Measurements from ENCODE around the gene SERPINC1. TPM values are rescaled to one million over a fixed set of nuclear protein-coding genes. Genes with fewer than 3 reads are reported as not detected.

The SERPINC1 gene
- total and polyA plus RNA-seq, 10 of the 15 experiments (the other 5 are each of a cell fraction or from before 2014, with no cell fraction given): 0.11 to 0.44 TPM; not detected in 8

DNA sequence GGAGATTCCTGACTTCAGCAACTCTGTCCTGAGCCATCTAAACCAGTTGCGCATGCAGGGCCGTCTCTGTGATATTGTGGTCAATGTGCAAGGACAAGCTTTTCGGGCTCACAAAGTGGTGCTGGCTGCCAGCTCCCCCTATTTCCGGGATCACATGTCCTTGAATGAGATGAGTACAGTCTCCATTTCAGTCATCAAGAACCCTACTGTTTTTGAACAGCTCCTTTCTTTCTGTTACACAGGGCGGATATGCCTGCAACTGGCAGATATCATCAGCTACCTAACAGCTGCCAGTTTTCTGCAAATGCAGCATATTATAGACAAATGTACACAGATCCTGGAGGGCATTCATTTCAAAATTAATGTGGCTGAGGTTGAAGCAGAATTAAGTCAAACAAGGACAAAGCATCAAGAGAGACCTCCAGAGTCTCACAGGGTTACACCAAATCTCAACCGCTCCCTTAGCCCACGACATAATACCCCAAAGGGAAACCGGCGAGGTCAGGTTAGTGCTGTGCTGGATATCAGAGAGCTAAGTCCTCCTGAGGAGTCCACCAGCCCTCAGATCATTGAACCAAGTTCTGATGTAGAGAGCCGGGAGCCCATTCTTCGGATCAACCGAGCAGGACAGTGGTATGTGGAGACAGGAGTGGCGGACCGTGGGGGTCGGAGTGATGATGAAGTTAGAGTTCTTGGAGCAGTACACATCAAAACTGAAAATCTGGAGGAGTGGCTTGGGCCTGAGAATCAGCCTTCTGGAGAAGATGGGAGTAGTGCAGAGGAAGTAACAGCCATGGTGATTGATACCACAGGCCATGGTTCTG, 46.7 kb downstream of the SERPINC1 start (continued):
- TF ChIP-seq EP300 (IDR thresholded peaks at IDR 0.05; ENCODE audit: borderline replicate concordance in 1 of 2, control insufficient read depth in 1 of 2, low read depth in 2 of 2, low read length in 2 of 2) (no peak), HDAC2 (IDR thresholded peaks at IDR 0.05) (no peak), LARP7 (IDR thresholded peaks at IDR 0.05) (no peak), USF1 (IDR thresholded peaks at IDR 0.05; ENCODE audit: borderline replicate concordance, extremely low read length, insufficient read depth, low read depth, low read length) (peak; percentile 32), ZNF622 (IDR thresholded peaks at IDR 0.05) (no peak), WRNIP1 (IDR thresholded peaks at IDR 0.05; ENCODE audit: borderline replicate concordance, low read depth, low read length) (no peak), BRCA1 (IDR thresholded peaks at IDR 0.05; ENCODE audit: low read depth, low read length) (no peak), KLF5 (IDR thresholded peaks at IDR 0.05; ENCODE audit: partially characterized antibody) (no peak), NFIC (IDR thresholded peaks at IDR 0.05; ENCODE audit: low read depth, low read length) (no peak), MYC (IDR thresholded peaks at IDR 0.05; ENCODE audit: insufficient read depth, insufficient read length, insufficient replicate concordance, low read length, severe bottlenecking) (no peak), GATAD2B (conservative IDR thresholded peaks at IDR 0.05; ENCODE audit: low read depth) (no peak; the same call in 1 of the 2 replicates), BCL11A (IDR thresholded peaks at IDR 0.05; ENCODE audit: low read depth, low read length) (0 out of 2 replicates have a peak, but pooled peaks have one; percentile 19), NR2F1 (conservative IDR thresholded peaks at IDR 0.05) (no peak), ESRRA (IDR thresholded peaks at IDR 0.05; ENCODE audit: low read length) (no peak), ATF3 (IDR thresholded peaks at IDR 0.05; ENCODE audit: borderline replicate concordance, extremely low read depth, low read depth, low read length) (peak; percentile 1; the same call in 1 of the 2 replicates), TAF1 (IDR thresholded peaks at IDR 0.05; ENCODE audit: borderline replicate concordance, low read depth, low read length) (peak; percentile 76), IKZF2 (IDR thresholded peaks at IDR 0.05) (peak in 1 of 2 experiments; percentile 45; a peak in 1 of 4 replicates), ZBTB11 (CRISPR knock-in tag; IDR thresholded peaks at IDR 0.05) (no peak), SP1 (IDR thresholded peaks at IDR 0.05; ENCODE audit: low read depth, low read length) (no peak), KDM1A (IDR thresholded peaks at IDR 0.05; ENCODE audit: borderline replicate concordance) (no peak), KAT2A (conservative IDR thresholded peaks at IDR 0.05; ENCODE audit: control insufficient read depth, low read depth, low read length) (no peak), MXI1 (IDR thresholded peaks at IDR 0.05; ENCODE audit: low read depth, low read length) (no peak)
- TF ChIP-seq, protein P1, sequence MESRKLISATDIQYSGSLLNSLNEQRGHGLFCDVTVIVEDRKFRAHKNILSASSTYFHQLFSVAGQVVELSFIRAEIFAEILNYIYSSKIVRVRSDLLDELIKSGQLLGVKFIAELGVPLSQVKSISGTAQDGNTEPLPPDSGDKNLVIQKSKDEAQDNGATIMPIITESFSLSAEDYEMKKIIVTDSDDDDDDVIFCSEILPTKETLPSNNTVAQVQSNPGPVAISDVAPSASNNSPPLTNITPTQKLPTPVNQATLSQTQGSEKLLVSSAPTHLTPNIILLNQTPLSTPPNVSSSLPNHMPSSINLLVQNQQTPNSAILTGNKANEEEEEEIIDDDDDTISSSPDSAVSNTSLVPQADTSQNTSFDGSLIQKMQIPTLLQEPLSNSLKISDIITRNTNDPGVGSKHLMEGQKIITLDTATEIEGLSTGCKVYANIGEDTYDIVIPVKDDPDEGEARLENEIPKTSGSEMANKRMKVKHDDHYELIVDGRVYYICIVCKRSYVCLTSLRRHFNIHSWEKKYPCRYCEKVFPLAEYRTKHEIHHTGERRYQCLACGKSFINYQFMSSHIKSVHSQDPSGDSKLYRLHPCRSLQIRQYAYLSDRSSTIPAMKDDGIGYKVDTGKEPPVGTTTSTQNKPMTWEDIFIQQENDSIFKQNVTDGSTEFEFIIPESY (IDR thresholded peaks at IDR 0.05): no peak

Measured in GM12878 (cell line).